HEK293 (cell line): ENCODE results near the gene OLIG2.

Experiments
- CTCF ChIP-seq: fragments of 450-650 bp; formaldehyde crosslinking; IDR thresholded peaks from 2 replicates; pipeline ENCODE4 v1.5.1; 2016; ENCODE audit warnings: missing biosample characterization, missing genetic modification characterization
- KLF9 ChIP-seq: fragments of 450-650 bp; formaldehyde crosslinking; IDR thresholded peaks from 2 replicates; pipeline ENCODE4 v1.5.1; 2016; ENCODE audit warnings: missing biosample characterization, missing genetic modification characterization, low read depth
- TSHZ1 ChIP-seq: fragments of 450-650 bp; formaldehyde crosslinking; IDR thresholded peaks from 2 replicates; pipeline ENCODE4 v1.5.1; 2016; ENCODE audit warnings: missing biosample characterization, missing genetic modification characterization, borderline replicate concordance
- YY1 ChIP-seq: fragments of 450-650 bp; formaldehyde crosslinking; IDR thresholded peaks from 2 replicates; pipeline ENCODE4 v1.5.1; 2018; ENCODE audit warnings: missing biosample characterization, missing genetic modification characterization
- ZBTB21 ChIP-seq: fragments of 450-650 bp; formaldehyde crosslinking; IDR thresholded peaks from 2 replicates; pipeline ENCODE4 v1.5.1; 2017; ENCODE audit warnings: missing biosample characterization, missing genetic modification characterization
- ZNF121 ChIP-seq: fragments of 450-650 bp; formaldehyde crosslinking; IDR thresholded peaks from 2 replicates; pipeline ENCODE4 v1.5.1; 2016; ENCODE audit warnings: missing biosample characterization, missing genetic modification characterization
- ZNF416 ChIP-seq: fragments of 450-650 bp; formaldehyde crosslinking; IDR thresholded peaks from 2 replicates; pipeline ENCODE4 v1.5.1; 2016; ENCODE audit warnings: missing biosample characterization, missing genetic modification characterization
- ZNF530 ChIP-seq: fragments of 450-650 bp; formaldehyde crosslinking; IDR thresholded peaks from 2 replicates; pipeline ENCODE4 v1.5.1; 2016; ENCODE audit warnings: low read depth, missing biosample characterization, missing genetic modification characterization

GRCh38 chr21:32990666-32991065 lies 35.1 kb upstream of the OLIG2 start:
- TF ChIP-seq YY1 (tag by site-specific recombination) (no peak), ZNF416 (tag by site-specific recombination) (no peak), CTCF (tag by site-specific recombination) (no peak), TSHZ1 (tag by site-specific recombination) (no peak), KLF9 (no peak), ZNF530 (tag by site-specific recombination) (no peak), ZNF121 (tag by site-specific recombination) (no peak), ZBTB21 (no peak)
